ENCODE results near the gene CCDC181. TPM values are rescaled to one million over a fixed set of nuclear protein-coding genes. Genes with fewer than 3 reads are reported as not detected.
A peak's percentile ranks its signal among the peaks of the same experiment; 100 is the strongest.

The CCDC181 gene
- total and polyA plus RNA-seq, 2 donors (not counting 3 experiments of a cell fraction or from before 2014, with no cell fraction given) = 0.18 to 0.22 TPM

DNA sequence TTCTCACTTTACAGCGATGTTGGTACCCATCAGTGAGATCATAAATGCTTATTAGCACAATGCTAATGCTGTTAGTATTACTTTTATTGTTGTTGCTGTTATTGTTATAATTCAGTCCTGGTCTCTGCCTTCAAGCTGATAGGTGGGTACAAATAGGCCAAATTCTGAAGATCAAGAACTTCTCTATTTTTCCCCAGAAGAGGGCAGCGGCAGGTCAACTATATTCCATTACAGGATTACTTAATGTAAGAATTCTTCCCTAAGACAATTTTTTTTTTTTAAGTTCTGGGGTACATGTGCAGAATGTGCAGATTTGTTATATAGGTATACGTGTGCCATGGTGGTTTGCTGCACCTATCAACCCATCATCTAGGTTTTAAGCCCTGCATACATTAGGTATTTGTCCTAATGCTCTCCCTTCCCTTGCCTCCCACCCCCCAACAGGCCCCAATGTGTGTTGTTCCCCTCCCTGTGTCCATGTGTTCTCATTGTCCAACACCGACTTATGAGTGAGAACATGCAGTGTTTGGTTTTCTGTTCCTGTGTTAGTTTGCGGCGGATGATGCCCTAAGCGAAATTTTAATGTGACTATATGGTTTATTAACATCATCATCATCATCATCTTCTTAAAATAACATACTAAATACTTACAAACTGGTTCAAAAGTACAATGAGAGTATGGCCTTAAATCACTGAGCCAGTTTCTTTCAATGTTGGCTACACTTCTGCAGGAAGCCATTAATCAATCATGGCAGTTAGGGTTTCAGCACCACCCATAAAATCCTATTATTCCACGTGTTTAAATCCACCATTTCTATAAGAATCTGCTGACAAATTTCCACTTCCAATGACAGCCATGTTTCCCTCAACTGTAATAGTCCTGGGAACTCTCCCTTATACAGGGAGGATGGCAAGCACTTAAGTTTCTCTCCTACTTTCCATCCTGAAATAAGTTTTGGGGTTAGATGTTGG, 39.3 kb upstream of the CCDC181 start:
- no peaks in the 10 kb centered on the region for H3K9me1 ChIP-seq (replicated peaks; ENCODE audit: control insufficient read depth, extremely low read depth, insufficient read depth, low read length)
- dilution Hi-C loops (cut with MboI; ENCODE audit: extremely low pct_ligation_motif_present, low sequenced_read_pairs) (no loop called here), intact Hi-C loops (cut with micrococcal nuclease) (loop anchor here (1.0 to 5.0 kb wide), 2 partner anchors 80 to 246 kb away; partner anchors contain the start of gene SELL)
- no TSS peak for BruUV-seq (replicated peaks)
- H3K27me3 ChIP-seq (ENCODE audit: control insufficient read depth in 2 of 2, insufficient read depth in 2 of 2, low read length in 2 of 2) = no peaks in the 10 kb centered on the region
- no peaks in the 10 kb centered on the region for H3K9me3 ChIP-seq (replicated peaks; ENCODE audit: control insufficient read depth, insufficient read depth, low read length)
- H3K27ac ChIP-seq (ENCODE audit: insufficient read depth, low read depth, low read length) = no peak overlapping the region
- FAIRE-seq (peak; percentile 68), DNase-seq (ENCODE audit: low read depth, low spot score) (peak; percentile 59)
- POLR2A ChIA-PET = no interaction called here
- no peaks in the 10 kb centered on the region for H4K20me1 ChIP-seq (replicated peaks; ENCODE audit: control insufficient read depth, extremely low read depth, insufficient read depth, low read length)
- no peak overlapping the region for H3K9ac ChIP-seq (replicated peaks; ENCODE audit: extremely low read depth, insufficient read depth, low read length)
- CTCF ChIA-PET = interaction anchor here (0.7 to 5.0 kb wide), 8 partner anchors 16 to 862 kb away, joined by 3 to 73 read pairs (median 5); partner anchors contain the start of gene SLC19A2
- no peak overlapping the region for H3K4me3 ChIP-seq (replicated peaks in 1 of 3; ENCODE audit: insufficient read depth in 1 of 3, low read depth in 1 of 3, low read length in 3 of 3)
- no peak overlapping the region for H3K4me2 ChIP-seq (ENCODE audit: insufficient read depth, low read length)
- no peaks in the 10 kb centered on the region for H3K4me1 ChIP-seq (ENCODE audit: control insufficient read depth, extremely low read depth, insufficient read depth, low read length)
- H2AFZ ChIP-seq (ENCODE audit: low read depth, low read length) = no peak overlapping the region
- H3K36me3 ChIP-seq (ENCODE audit: control insufficient read depth in 2 of 2, extremely low read depth in 1 of 2, insufficient read depth in 2 of 2, low read length in 2 of 2) = peaks cover 0 to 2% of the 10 kb centered on the region in 2 experiments
- TF ChIP-seq, protein P1, sequence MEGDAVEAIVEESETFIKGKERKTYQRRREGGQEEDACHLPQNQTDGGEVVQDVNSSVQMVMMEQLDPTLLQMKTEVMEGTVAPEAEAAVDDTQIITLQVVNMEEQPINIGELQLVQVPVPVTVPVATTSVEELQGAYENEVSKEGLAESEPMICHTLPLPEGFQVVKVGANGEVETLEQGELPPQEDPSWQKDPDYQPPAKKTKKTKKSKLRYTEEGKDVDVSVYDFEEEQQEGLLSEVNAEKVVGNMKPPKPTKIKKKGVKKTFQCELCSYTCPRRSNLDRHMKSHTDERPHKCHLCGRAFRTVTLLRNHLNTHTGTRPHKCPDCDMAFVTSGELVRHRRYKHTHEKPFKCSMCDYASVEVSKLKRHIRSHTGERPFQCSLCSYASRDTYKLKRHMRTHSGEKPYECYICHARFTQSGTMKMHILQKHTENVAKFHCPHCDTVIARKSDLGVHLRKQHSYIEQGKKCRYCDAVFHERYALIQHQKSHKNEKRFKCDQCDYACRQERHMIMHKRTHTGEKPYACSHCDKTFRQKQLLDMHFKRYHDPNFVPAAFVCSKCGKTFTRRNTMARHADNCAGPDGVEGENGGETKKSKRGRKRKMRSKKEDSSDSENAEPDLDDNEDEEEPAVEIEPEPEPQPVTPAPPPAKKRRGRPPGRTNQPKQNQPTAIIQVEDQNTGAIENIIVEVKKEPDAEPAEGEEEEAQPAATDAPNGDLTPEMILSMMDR (IDR thresholded peaks at IDR 0.05; ENCODE audit: extremely low read depth in 1 of 2, insufficient read depth in 1 of 2, low read depth in 1 of 2, low read length in 2 of 2) = no peak
- TF ChIP-seq MYC (IDR thresholded peaks at IDR 0.05; ENCODE audit: low read depth, low read length) (no peak), FOS (IDR thresholded peaks at IDR 0.05; ENCODE audit: borderline replicate concordance, insufficient read depth, low read length) (no peak), POLR2A (IDR thresholded peaks at IDR 0.05; ENCODE audit: low read depth, low read length) (no peak), GATA2 (IDR thresholded peaks at IDR 0.05; ENCODE audit: insufficient read depth, insufficient read length, low read depth, low read length) (no peak), EZH2 (IDR thresholded peaks at IDR 0.05; ENCODE audit: borderline replicate concordance, low read depth, low read length, severe bottlenecking) (no peak), JUN (IDR thresholded peaks at IDR 0.05; ENCODE audit: borderline replicate concordance, insufficient read depth, insufficient read length, low read depth) (no peak), POLR2AphosphoS5 (IDR thresholded peaks at IDR 0.05; ENCODE audit: insufficient read depth, low read depth, low read length) (no peak)
- TF ChIP-seq, protein P2, sequence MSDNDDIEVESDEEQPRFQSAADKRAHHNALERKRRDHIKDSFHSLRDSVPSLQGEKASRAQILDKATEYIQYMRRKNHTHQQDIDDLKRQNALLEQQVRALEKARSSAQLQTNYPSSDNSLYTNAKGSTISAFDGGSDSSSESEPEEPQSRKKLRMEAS (IDR thresholded peaks at IDR 0.05; ENCODE audit: insufficient read depth, insufficient read length) = no peak
- H3K79me2 ChIP-seq (ENCODE audit: control insufficient read depth, insufficient read depth, low read length) = no peaks in the 10 kb centered on the region

Measured in endothelial cell of umbilical vein (primary cell).